IMR-90 (cell line): ENCODE data around the gene CNTN4. TPM values are rescaled to one million over a fixed set of nuclear protein-coding genes. Genes with fewer than 3 reads are reported as not detected.
A peak's percentile ranks its signal among the peaks of the same experiment; 100 is the strongest.

Experiments
- ATAC-seq: fragments of 200-7000 bp; cut with Tn5 transposase; 2 replicates; pipeline ENCODE4 v1.9.1; 2020; ENCODE audit warnings: low read depth, mild to moderate bottlenecking, moderate library complexity
- BruUV-seq: library from RNA; stranded (reverse); fragments of 400-500 nt; replicated peaks from 2 replicates; lab custom pipeline; 2021; lab: Mats Ljungman, UMichigan
- CTCF ChIA-PET: fragments of 300-600 bp; formaldehyde crosslinking; extraction: SDS; loops from one replicate; lab custom pipeline; 2021; ENCODE audit warnings: antibody characterized with exemption; lab: Yijun Ruan, JAX
- POLR2A ChIA-PET: fragments of 300-600 bp; sonication (Branson Sonifier 250); formaldehyde crosslinking; loops from one replicate; lab custom pipeline; 2022; ENCODE audit warnings: antibody characterized with exemption; ENCODE audit not compliant: unreplicated experiment; lab: Charles Lee
- DNase-seq: peaks from one replicate; pipeline ENCODE4 v3.0.0; 2013
- H2AFZ ChIP-seq: replicated peaks from 2 replicates; pipeline ENCODE3; 2013; ENCODE audit warnings: low read length, mild to moderate bottlenecking; ENCODE audit not compliant: poor library complexity
- H2AK5ac ChIP-seq: 2 replicates; pipeline ENCODE4 v1.6.1; 2013; ENCODE audit warnings: low read depth, low read length, inconsistent platforms
- H2AK9ac ChIP-seq: replicated peaks from 2 replicates; pipeline ENCODE3; 2013; ENCODE audit warnings: mild to moderate bottlenecking, low read depth, low read length, moderate library complexity; ENCODE audit not compliant: poor library complexity
- H2BK120ac ChIP-seq: 2 replicates; pipeline ENCODE4 v1.6.1; 2013; ENCODE audit warnings: low read depth, low read length, inconsistent platforms
- H2BK15ac ChIP-seq: 3 replicates; pipeline ENCODE4 v1.6.1; 2013; ENCODE audit warnings: low read depth, low read length, inconsistent platforms
- H2BK20ac ChIP-seq: 2 replicates; pipeline ENCODE4 v1.6.1; 2013; ENCODE audit warnings: low read depth, mild to moderate bottlenecking, inconsistent platforms, low read length, moderate library complexity
- H2BK5ac ChIP-seq: 2 replicates; pipeline ENCODE4 v1.6.1; 2013; ENCODE audit warnings: mild to moderate bottlenecking, low read depth, low read length, inconsistent platforms; ENCODE audit not compliant: poor library complexity, severe bottlenecking
- H3K14ac ChIP-seq: replicated peaks from 2 replicates; pipeline ENCODE4 v1.6.1; 2013; ENCODE audit warnings: low read depth, low read length, inconsistent platforms
- H3K18ac ChIP-seq: 2 replicates; pipeline ENCODE4 v1.6.1; 2013; ENCODE audit warnings: low read depth, low read length, control low read depth
- H3K23ac ChIP-seq: 2 replicates; pipeline ENCODE4 v1.6.1; 2013; ENCODE audit warnings: low read depth, low read length, inconsistent platforms
- H3K27ac ChIP-seq: 2 replicates; pipeline ENCODE4 v1.5.1; 2013; ENCODE audit warnings: mild to moderate bottlenecking, control low read depth, low read length; ENCODE audit not compliant: insufficient read depth
- H3K27me3 ChIP-seq: 2 replicates; pipeline ENCODE4 v1.6.1; 2013; ENCODE audit warnings: low read length; ENCODE audit not compliant: control insufficient read depth, insufficient read depth
- H3K36me3 ChIP-seq: 2 replicates; pipeline ENCODE4 v1.6.1; 2013; ENCODE audit warnings: low read length, mixed read lengths; ENCODE audit not compliant: control insufficient read depth, insufficient read depth
- H3K4ac ChIP-seq: 2 replicates; pipeline ENCODE4 v1.6.1; 2013; ENCODE audit warnings: low read depth, low read length, inconsistent platforms
- H3K4me1 ChIP-seq: 2 replicates; pipeline ENCODE4 v1.6.1; 2013; ENCODE audit warnings: low read length, mixed read lengths; ENCODE audit not compliant: control insufficient read depth, insufficient read depth
- H3K4me2 ChIP-seq: 2 replicates; pipeline ENCODE4 v1.6.1; 2013; ENCODE audit warnings: low read depth, mild to moderate bottlenecking, control low read depth, low read length, moderate library complexity
- H3K4me3 ChIP-seq: 2 replicates; pipeline ENCODE4 v1.5.1; 2013; ENCODE audit warnings: low read depth, mild to moderate bottlenecking, control low read depth, low read length, moderate library complexity; ENCODE audit not compliant: insufficient read depth
- H3K56ac ChIP-seq: 2 replicates; pipeline ENCODE4 v1.6.1; 2013; ENCODE audit warnings: low read length, inconsistent platforms; ENCODE audit not compliant: insufficient read depth; ENCODE audit errors: extremely low read depth
- H3K79me1 ChIP-seq, 2 experiments: 2 replicates each; pipeline ENCODE4 v1.6.1; 2013; ENCODE audit warnings: low read length in 2 of 2, inconsistent platforms in 1 of 2, low read depth in 1 of 2
- H3K9ac ChIP-seq: 2 replicates; pipeline ENCODE4 v1.6.1; 2013; ENCODE audit warnings: low read depth, low read length, control low read depth
- H3K9me1 ChIP-seq: 2 replicates; pipeline ENCODE4 v1.6.1; 2013; ENCODE audit warnings: low read length, inconsistent platforms; ENCODE audit not compliant: insufficient read depth
- H3K9me3 ChIP-seq: 2 replicates; pipeline ENCODE4 v1.6.1; 2013; ENCODE audit warnings: low read length; ENCODE audit not compliant: control insufficient read depth, insufficient read depth
- H4K20me1 ChIP-seq: 2 replicates; pipeline ENCODE4 v1.6.1; 2013; ENCODE audit warnings: low read length, inconsistent platforms; ENCODE audit not compliant: insufficient read depth
- H4K5ac ChIP-seq: 2 replicates; pipeline ENCODE4 v1.6.1; 2013; ENCODE audit warnings: mild to moderate bottlenecking, low read depth, low read length, control low read depth
- H4K8ac ChIP-seq, 2 experiments: 2 replicates each; pipeline ENCODE4 v1.6.1; 2013; ENCODE audit warnings: low read depth in 2 of 2, low read length in 2 of 2, control low read depth in 1 of 2, inconsistent platforms in 1 of 2
- H4K91ac ChIP-seq: 2 replicates; pipeline ENCODE4 v1.6.1; 2013; ENCODE audit warnings: low read depth, low read length, inconsistent platforms; ENCODE audit not compliant: insufficient read depth
- BHLHE40 ChIP-seq: fragments of 150-350 bp; IDR thresholded peaks from 2 replicates; pipeline ENCODE4 v1.6.1; 2016; ENCODE audit warnings: mild to moderate bottlenecking, low read depth, low read length
- CEBPB ChIP-seq: IDR thresholded peaks from 2 replicates; pipeline ENCODE4 v1.6.1; 2012; ENCODE audit warnings: low read depth, low read length, improper control_type of control experiment
- CHD1 ChIP-seq: IDR thresholded peaks from 2 replicates; pipeline ENCODE4 v1.6.1; 2012; ENCODE audit warnings: low read depth, low read length, improper control_type of control experiment
- FOS ChIP-seq: fragments of 150-350 bp; IDR thresholded peaks from 2 replicates; pipeline ENCODE4 v1.6.1; 2016; ENCODE audit warnings: low read depth, low read length
- MAZ ChIP-seq: IDR thresholded peaks from 2 replicates; pipeline ENCODE4 v1.6.1; 2012; ENCODE audit warnings: low read depth, mild to moderate bottlenecking, low read length, improper control_type of control experiment, moderate library complexity, borderline replicate concordance
- MXI1 ChIP-seq: IDR thresholded peaks from 2 replicates; pipeline ENCODE4 v1.6.1; 2012; ENCODE audit warnings: low read depth, mild to moderate bottlenecking, low read length, moderate library complexity, borderline replicate concordance
- NFE2L2 ChIP-seq: fragments of 150-350 bp; IDR thresholded peaks from 2 replicates; pipeline ENCODE4 v1.6.1; 2016; ENCODE audit warnings: low read depth, mild to moderate bottlenecking, low read length
- POLR2A ChIP-seq: IDR thresholded peaks from 2 replicates; pipeline ENCODE4 v1.6.1; 2012; ENCODE audit warnings: mild to moderate bottlenecking, low read depth, low read length
- RAD21 ChIP-seq: IDR thresholded peaks from 2 replicates; pipeline ENCODE4 v1.6.1; 2012; ENCODE audit warnings: low read length, improper control_type of control experiment
- RCOR1 ChIP-seq: IDR thresholded peaks from 2 replicates; pipeline ENCODE4 v1.6.1; 2012; ENCODE audit warnings: mild to moderate bottlenecking, low read length, improper control_type of control experiment; ENCODE audit not compliant: insufficient replicate concordance
- RFX5 ChIP-seq: IDR thresholded peaks from 2 replicates; pipeline ENCODE4 v1.8.0; 2012; ENCODE audit warnings: low read depth, mild to moderate bottlenecking, low read length, moderate library complexity
- SMC3 ChIP-seq: fragments of 150-350 bp; IDR thresholded peaks from 2 replicates; pipeline ENCODE4 v1.6.1; 2016; ENCODE audit warnings: low read depth, mild to moderate bottlenecking, antibody characterized with exemption, low read length, moderate library complexity
- WGBS, 2 experiments: methylation state at CpG; one replicate each; pipeline versions ENCODE4 v1.1.5 to v1.1.7; 2013; ENCODE audit warnings: missing lambda C conversion rate in 2 of 2; ENCODE audit not compliant: insufficient read length in 1 of 2; ENCODE audit errors: extremely low coverage in 2 of 2; 5-methylcytosine and 5-hydroxymethylcytosine counted together
- dilution Hi-C: fragments of 300-500 bp; cut with HindIII; formaldehyde crosslinking; loops from one replicate; pipeline ENCODE4 v1.14.3; 2018; ENCODE audit warnings: low sequenced_read_pairs; ENCODE audit not compliant: unreplicated experiment
- in situ Hi-C: fragments of 300-500 bp; cut with MboI; formaldehyde crosslinking; loops from 3 replicates; pipeline ENCODE4 v1.14.3; 2019; ENCODE audit warnings: low sequenced_read_pairs, inconsistent platforms, mixed read lengths
- intact Hi-C: fragments of 100-400 bp; cut with micrococcal nuclease; formaldehyde crosslinking; loops from 2 replicates; pipeline ENCODE4 v1.10.0; 2022
- polyA plus RNA-seq, 3 experiments: library from polyadenylated mRNA; depleted of rRNA; stranded (reverse); fragments of >200 nt; gene quantifications; 2 replicates each; pipeline ENCODE4 v1.2.3, GENCODE V29; 2012; ENCODE audit warnings: low replicate concordance in 1 of 3
- total RNA-seq: library from RNA; depleted of rRNA; stranded (reverse); fragments of >200 nt; gene quantifications from 2 replicates; pipeline ENCODE4 v1.2.3, GENCODE V29; 2012
- TF ChIP-seq, protein P1 (sequence below): fragments of 150-350 bp; IDR thresholded peaks from 2 replicates; pipeline ENCODE4 v1.6.1; 2017; ENCODE audit warnings: mild to moderate bottlenecking, antibody characterized with exemption, low read length, low read depth
- TF ChIP-seq, protein P2 (sequence below): fragments of 150-350 bp; IDR thresholded peaks from 2 replicates; pipeline ENCODE4 v1.6.1; 2016; ENCODE audit warnings: low read depth, mild to moderate bottlenecking, low read length, moderate library complexity, borderline replicate concordance

The CNTN4 gene
- total and polyA plus RNA-seq, 2 of the 4 experiments (the other 2 are of a cell fraction) = under 0.01 TPM; not detected in 1

DNA sequence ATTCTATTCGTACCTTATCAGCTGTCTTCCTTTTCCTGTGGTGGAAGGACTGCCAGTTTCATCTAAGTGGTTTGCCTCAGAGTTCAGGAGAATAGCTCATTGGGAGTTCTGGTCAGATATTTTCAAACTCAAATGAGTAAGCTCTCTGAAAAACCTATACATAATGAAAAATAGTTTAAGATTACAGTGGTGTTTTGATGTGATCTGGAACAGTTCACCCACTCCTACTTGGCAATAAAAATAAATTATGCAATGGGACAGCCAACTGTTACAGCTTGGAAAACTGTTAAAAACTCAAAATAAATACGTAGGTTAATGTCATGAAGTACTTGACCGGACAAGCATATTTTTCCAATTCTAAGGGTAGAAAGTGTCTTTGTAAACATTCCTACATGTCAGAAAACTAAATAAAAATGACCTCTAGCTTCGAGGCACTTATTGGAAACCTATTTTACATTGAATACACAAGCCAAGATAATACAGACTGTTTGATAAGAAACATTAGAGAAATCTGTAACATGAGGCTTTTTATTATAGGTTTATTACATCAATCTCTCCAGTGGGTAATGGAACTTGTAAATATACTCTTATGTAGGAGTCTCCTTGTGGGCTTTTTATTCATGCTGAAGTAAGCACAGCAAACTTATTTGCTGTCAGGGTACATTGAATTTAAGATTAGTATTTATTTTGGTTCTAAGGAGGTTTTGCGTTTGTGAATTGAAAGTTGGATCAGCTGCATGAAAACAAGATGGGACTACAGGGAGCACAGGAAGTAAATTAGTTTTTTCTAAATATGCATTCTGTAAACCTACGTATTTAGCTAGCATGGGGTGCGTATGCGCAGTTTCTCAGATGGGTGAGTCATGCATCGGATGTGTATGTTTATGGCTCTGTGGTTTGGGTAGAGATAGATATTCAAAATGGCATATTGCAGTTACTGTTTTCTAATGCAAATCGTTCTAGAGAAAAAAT lies 558.4 kb downstream of the CNTN4 start:
- H3K14ac ChIP-seq = no peak overlapping the region; the same call in 1 of the 2 replicates
- POLR2A ChIA-PET = no interaction called here
- peak overlapping the region; percentile 82; the same call in 1 of the 2 replicates for H4K5ac ChIP-seq
- no peak overlapping the region for H3K4me3 ChIP-seq
- H2AFZ ChIP-seq = no peak overlapping the region
- H3K27me3 ChIP-seq = no peaks in the 10 kb centered on the region
- peak overlapping the region; percentile 99 for H3K18ac ChIP-seq
- peak overlapping the region; percentile 55; the same call in 1 of the 2 replicates for H4K91ac ChIP-seq
- peak overlapping the region; percentile 62; the same call in 1 of the 2 replicates for H3K4ac ChIP-seq
- H3K56ac ChIP-seq = no peak overlapping the region; the same call in 1 of the 2 replicates
- H2BK20ac ChIP-seq = peak overlapping the region; percentile 86; the same call in 1 of the 2 replicates
- CTCF ChIA-PET = no interaction called here
- DNase-seq (peak; percentile 95), ATAC-seq (peak; percentile 58)
- H2BK15ac ChIP-seq = no peak overlapping the region
- H2AK9ac ChIP-seq = no peak overlapping the region
- H2AK5ac ChIP-seq = no peak overlapping the region
- H3K4me2 ChIP-seq = peak overlapping the region; percentile 87
- no peaks in the 10 kb centered on the region for H4K20me1 ChIP-seq
- H2BK120ac ChIP-seq = peak overlapping the region; percentile 76
- H3K9me1 ChIP-seq = no peaks in the 10 kb centered on the region; the same call in 1 of the 2 replicates
- no peak overlapping the region for H3K23ac ChIP-seq
- H3K9me3 ChIP-seq = no peaks in the 10 kb centered on the region
- no peak overlapping the region for H3K9ac ChIP-seq
- H4K8ac ChIP-seq = peak overlapping the region in 1 of 2 experiments; percentile 16; a peak in 2 of 4 replicates
- H3K36me3 ChIP-seq = no peaks in the 10 kb centered on the region
- intact Hi-C loops (no loop called here), dilution Hi-C loops (no loop called here), in situ Hi-C loops (no loop called here)
- no TSS peak for BruUV-seq
- H3K79me1 ChIP-seq = no peaks in the 10 kb centered on the region; a peak in 1 of 4 replicates
- WGBS, 2 experiments = 20% methylated on average over 1 of the region's 10 CpGs; no CpG with 5 or more reads in 1 of the 2 experiments
- no peak for TF ChIP-seq SMC3
- TF ChIP-seq CHD1 = no peak
- TF ChIP-seq NFE2L2 = peak; percentile 42; the same call in 1 of the 2 replicates
- TF ChIP-seq, protein P1, sequence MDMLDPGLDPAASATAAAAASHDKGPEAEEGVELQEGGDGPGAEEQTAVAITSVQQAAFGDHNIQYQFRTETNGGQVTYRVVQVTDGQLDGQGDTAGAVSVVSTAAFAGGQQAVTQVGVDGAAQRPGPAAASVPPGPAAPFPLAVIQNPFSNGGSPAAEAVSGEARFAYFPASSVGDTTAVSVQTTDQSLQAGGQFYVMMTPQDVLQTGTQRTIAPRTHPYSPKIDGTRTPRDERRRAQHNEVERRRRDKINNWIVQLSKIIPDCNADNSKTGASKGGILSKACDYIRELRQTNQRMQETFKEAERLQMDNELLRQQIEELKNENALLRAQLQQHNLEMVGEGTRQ = no peak
- TF ChIP-seq CEBPB = 0 out of 2 replicates have a peak, but pooled peaks have one; percentile 18
- TF ChIP-seq POLR2A = peak; percentile 55
- TF ChIP-seq MAZ = no peak
- TF ChIP-seq, protein P2, sequence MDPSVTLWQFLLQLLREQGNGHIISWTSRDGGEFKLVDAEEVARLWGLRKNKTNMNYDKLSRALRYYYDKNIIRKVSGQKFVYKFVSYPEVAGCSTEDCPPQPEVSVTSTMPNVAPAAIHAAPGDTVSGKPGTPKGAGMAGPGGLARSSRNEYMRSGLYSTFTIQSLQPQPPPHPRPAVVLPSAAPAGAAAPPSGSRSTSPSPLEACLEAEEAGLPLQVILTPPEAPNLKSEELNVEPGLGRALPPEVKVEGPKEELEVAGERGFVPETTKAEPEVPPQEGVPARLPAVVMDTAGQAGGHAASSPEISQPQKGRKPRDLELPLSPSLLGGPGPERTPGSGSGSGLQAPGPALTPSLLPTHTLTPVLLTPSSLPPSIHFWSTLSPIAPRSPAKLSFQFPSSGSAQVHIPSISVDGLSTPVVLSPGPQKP = no peak
- TF ChIP-seq BHLHE40 = peak; percentile 21; the same call in 1 of the 2 replicates
- TF ChIP-seq RFX5 = no peak
- no peak for TF ChIP-seq MXI1
- TF ChIP-seq FOS = peak; percentile 92
- TF ChIP-seq RAD21 = no peak
- TF ChIP-seq RCOR1 = no peak
- peak overlapping the region; percentile 97 for H2BK5ac ChIP-seq
- H3K27ac ChIP-seq = peak overlapping the region; percentile 62; the same call in 1 of the 2 replicates
- H3K4me1 ChIP-seq = peaks cover 10% of the 10 kb centered on the region
